GM12892 (cell line): Measurements from ENCODE around the gene SNCA.

Experiments used
- POLR2A ChIP-seq: IDR thresholded peaks from 2 replicates; pipeline ENCODE4 v1.6.1; 2011; ENCODE audit warnings: low read depth, low read length, control low read depth
- POLR2AphosphoS5 ChIP-seq: IDR thresholded peaks from 2 replicates; pipeline ENCODE4 v1.6.1; 2011; ENCODE audit warnings: low read depth, low read length, control low read depth

- TF ChIP-seq POLR2A (no peak), POLR2AphosphoS5 (no peak)
Observed at GRCh38 chr4:89799071-89799470, 37.9 kb downstream of the SNCA start.
